Colonic mucosa (tissue), 4 donors: ENCODE results near the gene MPPE1. TPM values are rescaled to one million over a fixed set of nuclear protein-coding genes. Genes with fewer than 3 reads are reported as not detected.

Source experiments
- DNase-seq: peaks from one replicate; pipeline ENCODE4 v3.0.0-alpha.2; 2020
- H3K27ac ChIP-seq: fragments of 200-600 bp; one replicate; pipeline ENCODE4 v1.8.0; 2021
- H3K27me3 ChIP-seq: fragments of 200-600 bp; one replicate; pipeline ENCODE4 v1.8.0; 2021
- H3K36me3 ChIP-seq: fragments of 200-600 bp; one replicate; pipeline ENCODE4 v1.8.0; 2021
- H3K4me1 ChIP-seq: fragments of 200-600 bp; one replicate; pipeline ENCODE4 v1.8.0; 2021; ENCODE audit warnings: mild to moderate bottlenecking
- H3K4me3 ChIP-seq: fragments of 200-600 bp; one replicate; pipeline ENCODE4 v1.8.0; 2021
- H3K9ac ChIP-seq, 2 donors: one replicate each; pipeline ENCODE4 v1.7.0; 2013; ENCODE audit warnings: control low read depth in 2 of 2, low read depth in 2 of 2, low read length in 2 of 2
- H3K9me3 ChIP-seq: fragments of 200-600 bp; one replicate; pipeline ENCODE4 v1.8.0; 2021
- CTCF ChIP-seq: fragments of 200-600 bp; IDR thresholded peaks from one replicate; pipeline ENCODE4 v1.8.0; 2022; ENCODE audit warnings: antibody characterized with exemption, mild to moderate bottlenecking
- intact Hi-C: fragments of 100-400 bp; cut with DNase I; formaldehyde crosslinking; loops from one replicate; pipeline ENCODE4 v1.14.1; 2022
- total RNA-seq, 2 donors: library from RNA; stranded (reverse); fragmentation: NEBNext Ultra II Directional in 1 of 2; extraction: Animal tissue kit (Norgen Biotek cat#: 25700) in 1 of 2; gene quantifications; one replicate each; pipeline ENCODE4 v1.2.1, GENCODE V29; 2021
- donor health status: healthy.
- donor health status: DM: no; HTN: no; CAD: no.
- donor health status: DM: no; HTN: no; CAD: no.

The MPPE1 gene
- 10 to 100 TPM; 36.8 to 47.9 TPM for total RNA-seq

DNA sequence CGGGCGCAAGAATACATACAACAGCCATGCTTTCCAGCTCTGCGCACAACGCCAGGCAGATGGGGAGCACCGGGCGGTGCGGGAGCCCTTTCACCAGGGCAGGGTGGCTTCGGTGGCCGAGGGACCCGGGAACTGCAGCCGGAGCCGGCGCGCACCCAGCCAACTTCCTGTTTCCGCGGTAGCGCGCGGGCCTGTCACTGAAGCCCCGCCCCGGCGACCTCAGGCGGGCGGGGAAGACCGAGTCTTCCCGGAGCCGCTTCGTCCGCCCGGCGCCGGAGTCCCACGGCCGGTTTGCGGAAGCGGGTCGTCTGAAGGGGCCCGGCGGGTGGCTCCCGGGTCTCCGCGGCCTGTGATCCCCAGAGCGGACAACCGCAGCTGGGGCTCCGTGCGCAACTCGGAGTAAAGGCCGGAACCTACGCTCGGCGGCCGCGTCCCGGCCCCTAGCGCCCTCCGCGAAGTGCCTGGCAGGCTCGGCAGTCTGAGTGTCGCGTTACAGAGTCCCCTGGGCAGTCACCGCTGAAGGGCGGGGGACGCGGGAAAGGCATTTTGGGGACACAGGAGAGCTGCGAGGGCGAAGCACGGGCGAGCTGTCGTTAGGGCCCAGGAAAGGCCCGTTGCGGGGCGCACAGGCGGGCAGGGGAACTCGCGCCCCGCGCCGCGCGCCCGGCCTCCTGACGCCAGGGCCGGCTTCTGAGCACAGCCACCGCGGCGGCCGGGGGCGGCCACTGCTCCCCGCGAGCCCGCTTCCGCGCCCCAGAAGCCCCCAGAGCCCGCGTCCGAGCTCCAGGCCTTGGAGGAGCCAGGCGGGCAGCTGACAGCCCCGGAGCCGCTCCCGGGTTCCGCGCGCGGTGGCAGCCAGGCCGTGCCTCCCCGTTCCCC lies at the start of gene MPPE1:
Gene MPPE1 (minus strand): TSS at position 136 of the 879 bp plus-strand sequence. CDS start 11,053 bp downstream, outside the sequence.
- no peak for TF ChIP-seq CTCF
- no peaks in the 10 kb centered on the region for H3K27me3 ChIP-seq
- intact Hi-C loops, result loop anchor here (10.0 kb wide), 1 partner anchor 54 kb away; the partner anchor contains the start of gene CHMP1B
- peak; percentile 89 for DNase-seq
- no peaks in the 10 kb centered on the region for H3K9me3 ChIP-seq
- H3K4me3 ChIP-seq, result peak within 1 kb of the TSS; percentile 69
- peak within 1 kb of the TSS; percentile 91 to 98 for H3K9ac ChIP-seq
- no peaks in the 10 kb centered on the region for H3K4me1 ChIP-seq
- H3K36me3 ChIP-seq, result no peaks in the 10 kb centered on the region
- H3K27ac ChIP-seq, result peak within 1 kb of the TSS; percentile 100

GRCh38 chr18:11957636-11958035 lies 49.5 kb upstream of the MPPE1 start:
- Histone ChIP-seq H3K9ac (no peak overlapping the region), H3K4me3 (no peak overlapping the region), H3K4me1 (no peaks in the 10 kb centered on the region), H3K27ac (no peak overlapping the region), H3K27me3 (no peaks in the 10 kb centered on the region), H3K9me3 (no peaks in the 10 kb centered on the region), H3K36me3 (no peaks in the 10 kb centered on the region)
- DNase-seq, result no peak
- TF ChIP-seq CTCF, result no peak
- intact Hi-C loops, result no loop called here

DNA sequence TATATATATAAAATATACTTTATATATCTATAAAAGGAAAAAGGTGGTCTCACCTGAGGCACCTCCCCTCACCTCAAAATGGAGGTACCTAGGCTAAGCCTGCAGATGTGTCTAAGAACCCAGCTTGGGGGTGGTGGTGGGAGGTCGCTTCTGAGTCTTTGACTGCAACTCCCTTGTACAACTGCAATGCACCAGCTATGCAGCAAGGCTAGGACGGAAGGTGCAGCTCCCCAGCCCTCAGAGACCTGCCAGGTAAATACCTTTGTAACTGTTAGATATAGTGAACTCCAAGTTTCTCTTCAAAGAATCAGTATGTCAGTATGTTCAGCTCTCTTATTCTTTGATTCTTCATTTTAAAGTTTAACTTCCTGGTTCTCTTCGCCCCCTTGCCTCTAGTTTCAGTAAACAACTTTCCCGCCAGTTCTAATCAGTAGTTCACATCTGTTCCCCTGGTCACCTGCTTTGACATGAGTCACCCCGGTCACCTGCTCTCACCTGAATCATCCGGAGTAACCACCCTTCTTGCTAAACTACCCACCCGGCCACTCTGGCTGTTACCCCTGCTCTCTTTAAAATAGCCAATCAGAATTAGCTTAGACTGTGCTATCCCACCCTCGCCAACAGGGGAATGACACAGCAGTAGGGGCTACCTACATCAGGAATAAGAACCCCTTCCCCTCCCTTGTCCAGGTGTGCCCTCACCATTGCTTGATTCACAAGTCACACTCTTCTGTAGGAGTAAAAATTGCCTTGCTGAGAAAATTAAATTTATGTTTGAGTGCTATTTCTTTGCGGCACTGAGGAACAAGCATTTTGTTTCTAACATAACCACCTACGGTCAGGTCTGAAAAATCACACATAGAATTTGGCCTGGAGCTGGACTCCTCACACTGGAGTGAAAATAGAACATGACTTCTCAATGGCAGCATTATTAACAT lies 48.5 kb upstream of the MPPE1 start:
- Histone ChIP-seq H3K27me3 (no peaks in the 10 kb centered on the region), H3K9ac (no peak overlapping the region), H3K4me3 (no peak overlapping the region), H3K4me1 (no peaks in the 10 kb centered on the region), H3K27ac (no peak overlapping the region), H3K36me3 (no peaks in the 10 kb centered on the region), H3K9me3 (no peaks in the 10 kb centered on the region)
- intact Hi-C loops, result no loop called here
- TF ChIP-seq CTCF, result no peak
- DNase-seq, result no peak

- H3K27ac ChIP-seq, result no peak overlapping the region
- intact Hi-C loops, result no loop called here
- no peaks in the 10 kb centered on the region for H3K36me3 ChIP-seq
- DNase-seq, result no peak
- no peak for TF ChIP-seq CTCF
- H3K9ac ChIP-seq, result no peak overlapping the region
- no peaks in the 10 kb centered on the region for H3K9me3 ChIP-seq
- H3K4me3 ChIP-seq, result no peak overlapping the region
- H3K27me3 ChIP-seq, result no peaks in the 10 kb centered on the region
- no peaks in the 10 kb centered on the region for H3K4me1 ChIP-seq
Observed at GRCh38 chr18:11955239-11956029, 47.3 kb upstream of the MPPE1 start.

GRCh38 chr18:11953113-11953512 lies 45.0 kb upstream of the MPPE1 start:
- Histone ChIP-seq H3K9me3 (no peaks in the 10 kb centered on the region), H3K36me3 (no peaks in the 10 kb centered on the region), H3K4me1 (no peaks in the 10 kb centered on the region), H3K9ac (no peak overlapping the region), H3K4me3 (no peak overlapping the region), H3K27me3 (no peaks in the 10 kb centered on the region), H3K27ac (no peak overlapping the region)
- no peak for TF ChIP-seq CTCF
- DNase-seq, result no peak
- intact Hi-C loops, result no loop called here
